GM19351 (cell line): ENCODE data around the gene ITIH3.

Source experiments
- ATAC-seq: cut with Tn5 transposase; IDR thresholded peaks from one replicate; pipeline ENCODE4 v1.9.1; 2021; ENCODE audit warnings: mild to moderate bottlenecking, moderate library complexity; ENCODE audit not compliant: unreplicated experiment

ITIH3 gene

GRCh38 chr3:52779011-52779836, 15.4 kb upstream of the ITIH3 start:
- ATAC-seq: peak; percentile 63

- ATAC-seq: peak; percentile 9
Measured at GRCh38 chr3:52779837-52780585, 14.6 kb upstream of the ITIH3 start.

DNA sequence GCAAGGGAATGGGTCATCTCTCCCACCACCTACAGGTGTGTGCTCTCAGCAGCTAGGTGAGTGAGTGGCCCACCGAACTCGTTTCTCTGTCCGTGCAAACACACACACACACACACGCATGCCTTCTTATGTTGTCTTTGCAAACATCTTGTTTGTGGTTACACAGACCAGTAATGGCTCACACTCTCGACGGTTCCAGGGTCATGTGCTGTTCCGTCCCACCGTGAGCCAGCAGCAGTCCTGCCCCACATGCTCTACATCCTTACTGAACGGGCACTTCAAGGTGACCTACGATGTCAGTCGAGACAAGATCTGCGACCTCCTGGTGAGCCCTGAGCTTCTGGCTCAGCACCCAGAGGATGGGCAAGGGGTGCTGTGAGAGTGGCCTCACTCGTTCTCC, 12.9 kb upstream of the ITIH3 start:
- no peak for ATAC-seq

DNA sequence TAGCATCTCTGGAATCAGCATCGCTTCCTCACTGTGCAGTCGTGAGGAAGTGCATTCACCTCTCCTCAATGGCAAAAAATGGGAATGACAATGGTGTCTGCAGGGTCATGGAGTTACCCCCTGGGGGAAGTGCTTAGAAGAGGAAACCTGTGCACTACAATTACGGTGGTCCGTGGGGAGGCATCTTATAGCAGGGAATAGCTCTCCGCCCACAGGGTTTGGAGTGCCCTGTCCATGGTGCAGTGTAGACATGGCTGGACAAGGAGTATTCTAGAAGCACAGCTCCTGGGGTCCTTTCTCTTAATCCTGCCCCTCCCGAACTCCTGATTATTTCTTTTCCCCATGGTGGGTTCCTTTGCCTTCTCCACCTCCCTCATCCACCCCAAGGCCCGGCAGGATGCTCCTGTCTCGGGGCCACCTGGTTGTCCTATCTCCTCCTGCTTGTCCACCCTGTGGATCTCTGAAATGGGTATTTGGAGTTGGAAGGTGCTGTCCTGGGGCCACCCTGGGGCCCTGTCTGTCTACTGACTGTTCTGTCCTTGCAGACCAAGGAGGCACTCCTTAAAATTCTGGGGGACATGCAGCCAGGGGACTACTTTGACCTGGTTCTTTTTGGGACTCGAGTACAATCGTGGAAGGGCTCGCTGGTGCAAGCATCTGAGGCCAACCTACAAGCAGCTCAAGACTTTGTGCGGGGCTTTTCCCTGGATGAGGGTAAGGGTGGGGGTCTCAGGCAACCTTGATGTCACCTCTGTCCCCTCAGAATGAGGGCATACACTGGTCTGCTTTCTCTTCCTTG, 12.0 kb upstream of the ITIH3 start:
- ATAC-seq: no peak

DNA sequence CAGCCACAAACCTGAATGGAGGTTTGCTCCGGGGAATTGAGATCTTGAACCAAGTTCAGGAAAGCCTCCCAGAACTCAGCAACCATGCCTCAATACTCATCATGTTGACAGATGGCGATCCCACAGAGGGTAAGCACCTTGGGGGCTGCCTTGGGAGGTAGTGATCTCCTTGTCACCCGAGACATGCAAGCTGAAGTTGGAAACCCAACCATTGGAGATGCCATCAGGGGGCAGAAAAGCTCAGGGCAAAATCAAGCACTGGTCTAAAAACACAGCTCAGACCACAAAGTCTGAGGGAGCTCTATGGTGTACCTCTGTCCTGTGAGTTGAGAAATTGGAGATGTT, 11.4 kb upstream of the ITIH3 start:
- ATAC-seq: no peak

- no peak for ATAC-seq
Measured at GRCh38 chr3:52784021-52784621, 10.5 kb upstream of the ITIH3 start.

DNA sequence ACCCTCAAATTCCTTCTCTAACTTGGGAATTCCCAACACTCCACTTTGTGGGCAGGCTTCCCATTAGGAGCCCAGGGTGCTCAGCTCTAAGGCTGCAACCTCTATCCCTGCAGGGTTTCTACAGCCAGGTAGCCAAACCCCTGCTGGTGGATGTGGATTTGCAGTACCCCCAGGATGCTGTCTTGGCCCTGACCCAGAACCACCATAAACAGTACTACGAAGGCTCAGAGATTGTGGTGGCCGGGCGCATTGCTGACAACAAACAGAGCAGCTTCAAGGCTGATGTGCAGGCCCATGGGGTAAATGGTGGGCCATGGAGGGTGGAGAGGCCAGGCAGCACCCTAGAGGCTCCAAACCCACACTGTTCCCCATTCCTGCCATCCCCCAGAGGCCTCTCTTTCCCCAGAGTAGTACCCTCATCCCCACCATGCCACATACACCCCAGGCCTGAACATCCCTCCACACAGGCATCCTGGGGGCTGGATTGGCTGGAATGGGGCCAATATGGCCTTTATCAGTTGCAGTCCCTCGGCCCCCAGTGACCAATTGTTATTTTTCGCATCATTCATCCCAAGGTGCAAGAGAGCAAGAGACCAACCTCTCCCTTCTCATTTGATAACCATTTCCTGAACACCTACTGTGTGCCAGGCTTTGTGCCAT, 9.5 kb upstream of the ITIH3 start:
- no peak for ATAC-seq

DNA sequence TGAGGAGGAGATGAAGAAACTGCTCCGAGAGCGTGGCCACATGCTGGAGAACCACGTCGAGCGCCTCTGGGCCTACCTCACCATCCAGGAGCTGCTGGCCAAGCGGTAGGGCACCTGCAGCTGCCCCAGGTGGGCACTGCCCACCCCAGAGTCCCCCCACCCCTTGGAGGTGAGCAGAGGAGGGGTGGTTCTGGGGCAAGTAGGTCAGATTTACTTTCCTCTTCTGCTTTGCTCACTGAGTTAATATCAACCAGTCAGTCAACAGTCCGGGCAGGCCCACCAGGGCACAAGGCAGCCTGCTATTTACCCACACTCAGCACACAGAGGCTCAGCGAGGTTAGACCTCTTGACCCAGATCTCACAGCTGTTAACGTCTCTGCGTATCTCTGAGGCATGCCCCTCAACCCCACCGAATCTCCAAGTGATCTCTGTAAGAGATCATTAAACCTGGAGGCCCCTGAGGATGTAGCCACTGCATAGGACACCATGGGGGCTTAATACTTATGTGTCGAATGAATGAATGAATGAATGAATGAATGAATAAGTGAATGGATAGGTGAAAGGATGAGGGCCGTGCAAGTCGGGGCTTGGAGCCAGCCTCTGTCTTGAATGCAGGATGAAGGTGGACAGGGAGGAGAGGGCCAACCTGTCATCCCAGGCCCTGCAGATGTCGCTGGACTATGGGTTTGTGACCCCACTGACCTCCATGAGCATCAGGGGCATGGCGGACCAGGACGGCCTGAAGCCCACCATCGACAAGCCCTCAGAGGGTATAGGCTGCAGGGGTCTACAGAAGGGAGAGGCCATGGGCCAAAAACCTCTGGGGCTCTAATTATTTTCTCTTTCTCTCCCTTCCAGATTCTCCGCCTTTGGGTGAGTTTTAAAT, 8.0 kb upstream of the ITIH3 start:
- no peak for ATAC-seq

- no peak for ATAC-seq
Measured at GRCh38 chr3:52787246-52787645, 7.3 kb upstream of the ITIH3 start.

DNA sequence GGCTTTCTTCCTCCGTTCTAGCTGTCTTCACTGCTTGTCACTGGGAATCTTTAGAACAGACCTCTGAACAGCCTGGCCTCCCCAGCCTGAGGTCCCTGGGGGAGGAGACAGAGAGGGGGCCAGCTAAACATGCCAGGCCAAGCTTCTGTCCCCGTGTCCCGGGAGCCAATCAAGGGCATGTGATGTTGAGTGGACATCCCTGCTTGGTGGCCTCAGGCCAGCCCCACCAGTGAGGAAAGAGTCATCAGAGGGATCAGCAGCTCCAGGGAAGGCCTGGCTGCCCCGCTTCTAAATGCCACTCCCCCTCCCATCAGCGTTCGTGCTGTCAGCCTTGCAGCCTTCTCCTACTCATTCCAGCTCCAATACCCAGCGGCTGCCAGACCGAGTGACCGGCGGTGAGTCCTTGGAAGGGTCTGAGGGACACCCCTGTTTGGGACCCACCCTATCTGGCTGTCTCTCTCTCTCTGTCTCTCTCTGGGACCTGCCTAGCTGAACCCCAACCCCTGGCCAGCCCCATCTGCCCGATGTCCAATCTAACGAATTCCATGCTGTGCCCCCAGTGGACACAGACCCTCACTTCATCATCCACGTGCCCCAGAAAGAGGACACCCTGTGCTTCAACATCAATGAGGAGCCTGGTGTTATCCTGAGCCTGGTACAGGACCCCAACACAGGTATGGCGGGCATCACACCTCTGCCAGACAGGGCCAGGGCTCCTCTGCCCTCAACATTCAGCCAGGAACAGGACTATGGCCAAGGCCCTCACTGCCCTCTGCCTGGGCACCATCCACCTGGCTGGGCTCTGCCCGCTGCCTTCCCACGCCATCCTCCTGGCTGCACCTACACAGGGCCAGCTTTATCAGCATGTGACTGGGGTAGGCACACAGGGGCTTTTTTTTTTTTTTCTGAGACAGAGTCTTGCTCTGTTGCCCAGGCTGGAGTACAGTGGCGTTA, 6.6 kb upstream of the ITIH3 start:
- no peak for ATAC-seq

GRCh38 chr3:52788890-52789745, 5.5 kb upstream of the ITIH3 start:
- no peak for ATAC-seq

DNA sequence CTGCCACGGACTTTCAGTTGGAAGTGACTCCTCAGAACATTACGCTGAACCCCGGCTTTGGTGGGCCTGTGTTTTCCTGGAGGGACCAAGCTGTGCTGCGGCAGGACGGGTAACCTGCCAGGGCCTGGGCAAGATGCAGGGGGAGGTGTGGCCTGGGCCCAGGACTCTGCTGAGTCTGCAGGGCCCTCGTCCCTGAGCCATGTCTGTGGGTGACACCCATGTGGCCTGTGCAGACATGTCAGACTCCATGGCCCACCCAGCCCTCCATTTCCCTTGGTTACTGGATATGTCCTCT, 4.9 kb upstream of the ITIH3 start:
- ATAC-seq: no peak

- no peak for ATAC-seq
Measured at GRCh38 chr3:52790337-52790736, 4.3 kb upstream of the ITIH3 start.

DNA sequence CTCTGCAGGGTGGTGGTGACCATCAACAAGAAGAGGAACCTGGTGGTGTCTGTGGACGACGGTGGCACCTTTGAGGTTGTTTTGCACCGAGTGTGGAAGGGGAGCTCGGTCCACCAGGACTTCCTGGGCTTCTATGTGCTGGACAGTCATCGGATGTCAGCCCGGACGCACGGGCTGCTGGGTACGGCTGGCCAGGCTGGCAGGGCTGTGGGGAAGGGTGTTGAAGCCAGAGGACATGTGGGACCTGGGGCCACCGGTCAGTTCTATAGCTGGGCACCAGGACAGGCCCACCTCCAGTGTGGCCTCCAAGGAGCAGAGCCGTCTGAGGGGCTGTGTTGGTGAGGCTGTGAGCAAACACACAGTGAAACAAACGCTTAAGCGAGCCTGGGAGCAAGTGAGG, 3.9 kb upstream of the ITIH3 start:
- ATAC-seq: no peak

DNA sequence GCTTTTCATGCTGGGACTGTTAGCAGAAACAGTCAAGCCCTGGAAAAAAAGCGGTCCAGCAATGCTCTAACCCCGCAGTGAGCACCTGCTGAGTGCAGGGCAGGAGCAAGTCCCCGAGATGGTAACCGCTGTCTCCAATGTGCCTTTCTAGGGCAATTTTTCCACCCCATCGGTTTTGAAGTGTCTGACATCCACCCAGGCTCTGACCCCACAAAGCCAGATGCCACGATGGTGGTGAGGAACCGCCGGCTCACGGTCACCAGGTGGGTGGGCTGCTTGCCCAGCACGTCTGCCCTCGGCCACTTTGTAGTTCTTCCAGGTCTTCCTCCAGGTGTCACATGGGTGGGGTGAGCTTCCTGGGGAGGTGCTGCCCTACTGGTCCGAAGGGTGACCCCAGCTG, 3.2 kb upstream of the ITIH3 start:
- no peak for ATAC-seq

DNA sequence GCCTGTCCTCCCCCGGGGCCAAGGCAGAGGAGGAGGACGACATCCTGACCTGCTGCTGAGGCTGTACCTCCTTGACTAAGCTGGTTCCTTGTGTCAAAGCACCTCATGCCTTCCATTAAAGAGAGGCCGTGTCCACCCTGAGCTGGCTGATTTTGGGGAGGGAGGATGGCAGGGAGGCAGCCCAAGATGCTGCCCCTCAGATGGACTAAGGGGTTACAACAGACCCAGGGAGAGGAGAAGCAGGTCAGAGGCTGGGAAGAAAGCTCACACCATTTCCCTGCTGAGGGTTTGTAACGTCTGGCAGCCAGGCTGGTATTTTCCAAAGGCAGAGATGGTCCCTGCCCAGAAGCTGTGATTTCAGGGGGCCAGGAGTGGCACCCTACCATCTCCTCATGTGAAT, 2.7 kb upstream of the ITIH3 start:
- ATAC-seq: no peak

GRCh38 chr3:52792413-52792812, 2.2 kb upstream of the ITIH3 start:
- no peak for ATAC-seq
